HG03354 (cell line): ENCODE measurements around the gene NTM.
"Not testable (repeated sequence)": the region's sequence is repeated elsewhere in the genome, so short reads cannot be mapped to it uniquely, and the experiment has no call there.

Experiments used
- ATAC-seq: cut with Tn5 transposase; IDR thresholded peaks from one replicate; pipeline ENCODE4 v1.9.1; 2021; ENCODE audit warnings: mild to moderate bottlenecking; ENCODE audit not compliant: unreplicated experiment, poor library complexity, severe bottlenecking

The NTM gene

DNA sequence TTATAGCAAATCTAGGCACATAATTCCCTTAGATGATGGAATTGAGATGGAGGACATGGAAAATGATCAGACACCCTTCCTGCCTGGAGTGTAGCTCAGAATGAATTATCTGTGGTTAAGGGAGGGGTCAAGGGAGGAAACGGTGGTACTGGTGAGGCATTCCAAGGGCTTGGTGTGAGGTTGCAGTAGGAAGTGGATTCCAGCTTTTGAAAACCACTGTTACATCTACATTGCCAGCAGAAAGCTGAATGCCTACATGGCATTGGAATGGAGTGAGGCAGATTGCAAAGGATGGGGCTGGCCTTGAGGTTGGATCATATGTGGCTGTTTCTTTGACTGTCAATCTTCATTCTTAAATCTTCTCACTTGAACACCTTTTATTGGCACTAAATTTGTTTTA, 684.4 kb downstream of the NTM start:
- no peak for ATAC-seq

DNA sequence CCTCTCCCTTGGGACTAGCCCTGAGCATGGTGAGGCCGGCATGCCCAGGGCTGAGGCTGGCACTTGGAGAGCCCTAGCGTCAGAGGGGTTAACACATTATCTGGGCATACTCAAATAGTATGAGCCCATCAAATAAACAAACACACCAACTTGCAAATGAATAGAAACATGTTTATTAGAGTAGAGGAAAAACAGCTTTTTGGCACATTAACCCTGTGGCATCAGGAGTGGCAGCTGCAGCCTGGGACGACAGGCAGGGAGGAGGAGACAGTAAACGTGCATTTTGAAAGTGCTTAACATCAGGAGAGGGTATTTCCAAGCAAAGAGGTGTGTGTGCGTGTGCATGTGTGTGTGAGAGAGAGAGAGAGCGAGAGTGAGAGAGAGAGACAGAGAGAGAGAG, 684.9 kb downstream of the NTM start:
- ATAC-seq: no peak

DNA sequence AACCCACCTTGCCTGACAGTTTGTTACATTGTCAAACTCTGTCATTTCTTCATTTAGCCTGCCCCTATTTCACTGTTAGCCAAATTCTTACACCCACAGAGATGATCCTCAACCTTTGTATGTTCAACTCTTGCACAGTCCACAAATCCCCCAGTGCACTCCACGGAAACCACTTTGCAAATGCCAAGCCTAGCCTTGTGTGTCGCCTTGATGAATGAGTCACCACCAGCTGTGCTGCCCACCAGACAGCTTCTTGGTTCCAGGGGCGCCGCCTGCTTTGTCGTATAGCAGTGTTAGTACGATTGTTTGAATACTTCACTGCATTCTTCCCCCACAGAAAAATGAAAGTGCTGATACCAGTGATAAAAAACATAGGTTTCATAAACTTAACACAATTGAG, 686.3 kb downstream of the NTM start:
- ATAC-seq: no peak

DNA sequence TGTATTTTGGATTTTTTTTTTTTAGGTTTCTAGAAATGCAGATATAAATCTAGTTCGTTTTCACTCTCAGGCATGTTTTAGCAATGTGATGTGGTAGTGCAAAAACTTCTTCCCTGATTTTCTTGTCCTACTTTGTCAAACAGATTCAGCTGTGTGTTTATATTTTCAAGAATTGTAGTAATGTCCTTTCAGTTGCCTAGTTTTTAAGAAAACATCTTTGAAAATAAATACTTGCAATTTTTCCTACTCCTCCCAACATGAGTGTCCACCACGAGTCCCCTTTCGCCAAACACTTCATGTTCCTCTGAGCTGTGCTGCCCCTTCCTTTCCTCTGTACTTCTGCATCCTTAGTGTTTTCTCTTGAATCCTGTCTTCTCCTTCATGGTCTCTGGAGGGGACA, 686.9 kb downstream of the NTM start:
- no peak for ATAC-seq

DNA sequence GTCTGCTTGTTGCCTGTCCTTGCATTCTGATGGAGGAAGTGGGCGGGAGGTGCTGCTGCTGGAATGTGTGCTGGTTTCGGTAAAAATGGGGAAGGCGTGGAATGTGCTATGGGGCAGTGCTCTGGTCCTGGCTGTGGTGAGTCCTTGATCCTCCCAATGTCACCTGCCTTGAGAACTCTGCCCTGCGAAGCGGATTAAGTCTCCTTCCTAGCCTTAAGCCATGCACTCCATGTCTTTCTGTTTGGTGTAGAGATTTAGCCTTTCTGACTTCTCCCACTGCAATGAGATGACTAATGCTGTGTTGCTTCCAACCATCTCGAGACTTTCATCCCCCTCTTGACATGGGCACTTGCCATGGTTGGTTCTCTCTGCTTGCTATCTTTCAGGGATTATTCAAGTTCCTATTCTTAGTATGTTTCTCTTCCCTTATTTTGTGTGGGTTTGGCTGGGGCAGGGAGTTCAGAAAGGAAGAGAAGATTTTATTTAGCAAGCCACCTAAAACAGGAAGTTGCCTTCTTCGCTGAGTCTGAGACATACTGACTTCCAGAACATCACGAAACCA, 687.9 kb downstream of the NTM start:
- ATAC-seq: no peak

DNA sequence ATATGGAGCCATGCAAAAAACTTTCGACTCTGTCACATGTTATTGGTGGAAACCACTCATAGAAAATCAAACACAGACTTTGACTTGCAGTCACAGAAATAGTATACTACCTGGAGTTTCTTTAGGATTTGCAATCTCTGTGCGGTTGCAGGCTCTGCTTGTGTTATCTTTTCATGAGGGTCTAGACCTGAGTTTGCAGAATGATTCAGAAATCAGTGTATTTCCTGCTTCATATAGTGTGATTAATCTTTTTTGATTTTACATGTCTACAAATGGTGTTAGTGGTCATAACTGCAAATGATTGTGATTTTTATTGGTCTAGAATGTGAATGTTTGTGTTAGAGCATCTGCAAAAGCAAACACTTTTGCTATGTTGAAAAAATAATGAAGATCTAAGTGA, 690.2 kb downstream of the NTM start:
- ATAC-seq: no peak

DNA sequence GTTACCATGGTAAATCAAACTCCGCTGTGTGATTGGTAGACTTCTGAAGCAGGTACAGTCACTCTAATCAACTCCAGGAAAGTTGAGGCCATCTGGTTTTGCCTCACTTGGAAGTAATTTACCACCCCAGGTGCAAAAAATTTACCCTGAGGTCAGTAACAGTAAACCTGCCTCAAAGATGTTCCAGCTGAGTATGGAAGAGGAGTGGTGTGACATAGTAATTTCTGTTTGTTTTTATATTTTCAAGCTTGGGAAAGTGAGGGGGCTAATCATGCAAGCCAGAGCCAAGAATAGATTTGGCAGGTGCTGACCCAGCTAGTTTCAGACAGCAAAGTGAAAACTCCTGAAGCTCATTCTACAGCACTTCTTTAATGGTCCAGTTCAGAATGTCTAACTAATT, 691.6 kb downstream of the NTM start:
- no peak for ATAC-seq

DNA sequence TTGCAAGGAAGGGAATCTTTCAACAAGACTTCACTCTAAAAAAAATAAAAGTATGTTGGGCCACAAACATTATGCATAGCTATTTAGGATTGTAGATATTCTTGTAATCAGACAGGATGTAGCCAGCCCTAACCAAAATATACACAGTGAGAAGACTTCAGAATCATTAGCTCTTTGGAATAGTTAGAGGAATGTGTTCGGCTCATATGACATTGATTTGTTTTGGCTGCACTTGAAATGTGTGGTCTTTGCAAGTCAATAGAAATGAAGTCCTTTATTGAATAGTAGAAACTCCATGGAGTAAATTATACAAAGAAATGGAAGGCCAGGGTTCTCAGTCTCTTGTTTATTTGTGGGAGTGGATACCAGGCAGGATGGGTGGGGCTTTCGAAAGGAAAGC, 692.1 kb downstream of the NTM start:
- no peak for ATAC-seq

DNA sequence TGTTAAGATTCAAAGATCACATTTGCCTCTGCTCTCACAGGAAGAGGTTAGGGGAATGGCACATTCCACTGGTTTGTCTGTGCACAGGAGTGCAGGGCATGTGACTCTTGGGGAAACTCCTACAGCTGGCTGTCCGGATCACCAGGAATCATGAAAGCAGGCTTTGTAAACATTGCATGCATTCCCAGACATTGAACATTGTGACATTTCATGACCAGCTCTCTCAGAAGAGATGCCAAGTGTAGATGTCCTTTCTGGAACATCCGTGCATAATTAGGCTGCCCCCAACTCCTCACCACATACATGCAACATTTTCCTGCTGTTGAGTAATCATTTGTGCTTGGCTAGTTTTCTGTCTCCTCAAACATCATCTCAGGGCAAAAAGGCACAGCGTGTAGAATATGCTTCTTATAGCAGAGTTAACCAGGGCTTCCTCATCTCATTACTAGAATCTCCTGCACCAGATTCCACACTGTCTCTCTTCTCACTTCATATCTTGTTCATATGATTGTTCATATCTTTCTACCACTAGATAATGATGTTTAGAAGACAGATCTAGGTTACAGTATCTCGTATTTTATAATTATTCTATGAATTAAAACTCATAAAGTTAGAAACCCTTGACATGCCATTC, 694.7 kb downstream of the NTM start:
- no peak for ATAC-seq

DNA sequence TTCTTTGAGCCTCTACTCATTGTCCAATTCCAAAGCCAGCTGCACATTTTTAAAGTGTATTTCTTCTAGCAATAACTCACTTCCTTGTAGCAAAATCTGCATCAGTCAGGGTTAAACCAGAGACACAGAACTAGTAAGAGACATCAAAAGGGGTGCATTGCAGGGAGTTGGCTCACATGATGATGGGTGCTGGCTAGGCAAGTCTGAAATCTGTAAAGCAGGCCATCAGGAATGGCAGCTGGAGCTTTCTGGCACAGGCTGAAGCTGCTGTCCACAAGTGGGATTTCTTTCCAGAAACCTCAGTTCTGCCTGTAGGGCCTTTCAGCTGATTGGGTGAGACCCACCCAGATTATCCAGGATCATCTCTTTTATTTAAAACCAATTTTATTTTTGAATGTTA, 698.1 kb downstream of the NTM start:
- no peak for ATAC-seq

DNA sequence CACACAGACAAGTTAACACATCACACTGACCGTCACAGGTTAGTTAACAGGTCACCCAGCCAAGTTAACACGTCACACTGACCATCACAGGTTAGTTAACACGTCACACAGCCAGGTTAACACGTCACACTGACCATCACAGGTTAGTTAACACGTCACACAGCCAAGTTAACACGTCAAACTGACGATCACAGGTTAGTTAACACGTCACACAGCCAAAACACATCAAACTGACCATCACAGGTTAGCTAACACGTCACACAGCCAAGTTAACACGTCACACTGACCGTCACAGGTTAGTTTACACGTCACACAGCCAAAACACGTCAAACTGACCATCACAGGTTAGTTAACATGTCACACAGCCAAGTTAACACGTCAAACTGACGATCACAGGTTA, 699.2 kb downstream of the NTM start:
- not testable (repeated sequence) for ATAC-seq

DNA sequence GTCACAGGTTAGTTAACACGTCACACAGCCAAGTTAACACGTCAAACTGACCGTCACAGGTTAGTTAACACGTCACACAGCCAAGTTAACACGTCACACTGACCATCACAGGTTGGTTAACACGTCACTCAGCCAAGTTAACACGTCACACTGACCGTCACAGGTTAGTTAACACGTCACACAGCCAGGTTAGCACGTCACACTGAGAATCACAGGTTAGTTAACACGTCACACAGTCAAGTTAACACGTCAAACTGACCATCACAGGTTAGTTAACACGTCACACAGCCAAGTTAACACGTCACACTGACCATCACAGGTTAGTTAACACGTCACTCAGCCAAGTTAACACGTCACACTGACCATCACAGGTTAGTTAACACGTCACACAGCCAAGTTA, 700.5 kb downstream of the NTM start:
- not testable (repeated sequence) for ATAC-seq

DNA sequence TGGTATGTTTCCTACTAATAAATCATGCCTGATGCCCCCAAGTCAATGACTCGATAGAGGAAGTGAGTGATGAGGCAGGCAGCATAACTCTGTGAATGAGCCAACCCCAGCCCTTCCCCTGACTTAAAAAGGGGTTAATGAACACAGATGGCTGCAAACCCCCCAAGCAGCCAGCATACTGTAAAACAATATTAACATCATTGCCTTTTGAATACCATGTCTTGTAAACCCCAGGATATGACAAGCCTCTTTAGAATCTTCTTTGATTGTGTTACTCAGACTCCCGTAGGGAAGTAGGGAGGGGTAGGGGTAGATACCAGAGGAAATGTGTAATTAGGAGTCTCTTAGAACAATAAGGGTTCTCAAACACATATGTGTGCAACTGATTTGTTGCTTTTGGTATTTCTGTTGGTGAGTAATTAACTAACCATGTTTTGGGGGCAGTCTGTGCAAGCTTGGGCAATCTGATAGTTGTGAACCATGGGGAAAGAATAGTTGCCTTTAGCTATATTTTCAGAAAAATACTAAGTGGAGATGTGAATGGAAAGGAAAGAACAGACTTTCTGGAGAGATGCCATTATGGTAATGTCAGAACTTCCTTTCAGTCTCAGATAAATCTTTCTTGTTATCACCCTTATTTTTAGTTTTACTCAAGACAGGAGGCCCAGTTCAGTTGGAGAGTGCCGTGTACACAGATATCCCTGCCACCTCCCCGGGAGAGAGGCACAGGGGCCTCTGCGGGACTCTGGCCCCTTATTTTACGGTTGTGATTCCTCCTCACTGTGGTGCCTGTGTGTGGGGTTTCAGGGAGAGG, 701.8 kb downstream of the NTM start:
- no peak for ATAC-seq

DNA sequence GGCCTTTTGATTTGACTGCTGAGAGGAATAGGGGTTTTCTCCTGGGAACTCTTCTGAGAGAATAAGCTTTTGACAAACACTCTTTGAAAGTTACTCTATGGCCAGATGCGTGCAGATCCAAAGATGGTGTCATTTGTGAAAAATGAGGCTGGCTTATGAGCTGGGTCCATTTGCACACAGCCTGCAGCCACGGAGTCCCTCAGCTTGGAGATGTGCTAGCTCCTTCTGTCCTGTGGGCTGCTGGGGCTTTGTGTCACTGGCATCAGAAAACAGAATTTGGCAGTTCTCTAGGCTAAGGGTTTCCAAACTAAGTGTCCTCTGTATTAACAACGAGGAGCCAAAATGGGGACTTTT, 702.4 kb downstream of the NTM start:
- no peak for ATAC-seq

DNA sequence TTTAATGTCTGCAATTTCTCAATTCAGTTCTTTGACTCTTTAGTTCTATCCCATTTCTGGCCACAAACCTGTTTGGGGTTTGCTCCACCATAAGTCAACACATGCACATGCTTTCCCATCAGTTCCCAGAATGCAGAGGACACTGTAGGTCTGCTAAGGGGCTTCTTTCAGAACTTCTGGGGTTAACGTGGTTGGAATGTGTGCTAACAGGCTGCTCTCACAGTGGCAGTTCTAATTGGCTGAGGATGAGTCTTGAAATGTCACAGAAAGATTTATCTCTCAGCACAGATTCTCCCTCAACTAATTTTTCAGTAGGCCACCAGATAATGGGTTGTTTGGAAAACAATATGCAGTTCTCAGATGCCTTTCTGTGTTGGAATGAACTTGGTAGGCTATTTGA, 703.4 kb downstream of the NTM start:
- no peak for ATAC-seq

DNA sequence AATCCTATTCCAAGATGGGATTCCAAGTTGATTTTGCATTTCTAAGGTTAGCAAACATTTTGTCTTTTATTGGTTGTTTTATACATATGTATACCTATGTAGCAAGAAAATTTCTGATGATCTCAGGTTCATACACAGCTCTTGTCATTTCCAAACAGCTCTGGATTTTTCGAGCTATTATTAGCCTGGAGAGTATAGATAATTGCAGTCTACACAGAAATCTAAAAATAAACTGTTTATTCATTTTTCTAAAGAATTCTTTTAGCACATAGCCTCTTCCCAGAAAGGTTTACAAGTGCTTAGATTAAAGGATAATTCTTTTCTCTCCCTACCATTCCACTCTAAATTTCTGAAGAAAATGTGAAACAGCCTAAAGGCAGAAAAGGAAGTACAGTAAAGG, 705.0 kb downstream of the NTM start:
- ATAC-seq: no peak

DNA sequence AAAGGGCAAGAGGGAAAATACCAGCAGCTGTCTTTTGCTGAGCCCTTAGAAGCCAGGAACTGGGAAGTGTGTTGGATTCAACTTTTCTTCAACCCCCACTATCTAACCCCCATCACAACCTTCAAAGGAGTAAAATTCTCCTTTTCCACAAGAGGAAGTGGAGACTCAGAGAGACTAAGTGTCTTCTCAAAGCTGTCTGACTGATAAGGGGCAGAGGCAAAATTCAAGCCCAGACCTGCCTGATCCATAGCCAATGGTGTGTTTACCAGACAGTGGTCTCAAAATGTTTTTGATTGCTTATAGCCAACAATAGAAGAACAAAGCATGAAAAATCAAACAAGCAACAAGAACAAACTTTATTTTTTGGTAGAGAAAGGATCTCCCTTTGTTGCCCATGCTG, 707.0 kb downstream of the NTM start:
- no peak for ATAC-seq

DNA sequence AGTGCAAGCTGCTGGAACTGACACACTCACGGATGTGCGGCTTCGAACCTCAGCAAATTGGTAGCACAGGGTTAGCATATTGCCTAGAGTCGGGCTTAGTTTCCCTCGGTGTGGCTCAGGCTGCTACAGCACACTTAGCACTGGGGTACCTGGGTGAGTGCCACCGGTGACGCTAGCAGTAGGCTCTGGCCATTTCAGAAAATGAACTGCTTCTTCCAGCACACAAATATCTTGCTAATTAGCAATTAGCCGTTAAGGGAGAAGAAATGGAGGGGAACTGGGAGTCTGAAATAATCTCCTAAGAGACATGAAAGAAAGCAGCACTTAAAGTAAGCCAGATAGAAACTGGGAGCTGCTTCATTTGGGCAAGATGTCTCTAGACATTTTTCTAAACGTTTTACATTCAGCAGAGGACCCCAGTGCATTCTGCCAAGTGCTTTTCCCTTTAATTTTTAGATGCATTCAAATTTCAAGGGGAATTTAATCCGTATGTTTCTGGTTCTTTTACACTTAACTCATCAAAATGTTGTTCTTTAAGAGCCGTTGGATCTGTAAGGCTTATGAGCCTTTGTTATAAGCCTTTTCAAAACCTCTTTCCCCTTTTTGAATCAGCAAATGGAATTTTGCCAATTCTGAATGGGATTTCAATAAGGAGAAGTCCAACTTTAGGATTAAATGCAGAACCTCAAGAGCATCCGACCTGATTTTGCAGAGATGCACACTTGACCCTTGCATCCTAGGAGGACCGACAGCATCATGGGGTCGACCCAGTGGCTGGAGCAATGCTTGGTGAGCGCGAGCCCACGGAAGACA, 708.1 kb downstream of the NTM start:
- no peak for ATAC-seq

DNA sequence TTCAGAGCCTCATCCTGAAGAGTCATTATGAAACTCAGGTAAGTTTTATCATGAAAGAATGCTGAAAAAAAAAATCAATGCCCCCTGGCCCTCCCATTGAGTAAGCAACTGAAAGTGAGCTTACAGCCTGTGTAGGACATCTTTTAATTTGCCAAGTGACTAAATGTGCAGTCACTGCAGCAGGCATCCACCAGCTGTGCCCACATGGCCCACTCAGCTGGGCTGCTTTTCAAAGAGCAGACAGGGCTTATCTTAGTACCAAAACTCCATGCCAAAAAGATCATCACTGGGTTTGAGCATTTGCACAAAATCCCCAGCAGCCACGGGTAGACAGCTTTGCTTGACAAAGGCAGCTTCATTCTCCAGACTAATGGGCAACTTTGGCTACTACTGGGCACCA, 709.7 kb downstream of the NTM start:
- ATAC-seq: no peak

DNA sequence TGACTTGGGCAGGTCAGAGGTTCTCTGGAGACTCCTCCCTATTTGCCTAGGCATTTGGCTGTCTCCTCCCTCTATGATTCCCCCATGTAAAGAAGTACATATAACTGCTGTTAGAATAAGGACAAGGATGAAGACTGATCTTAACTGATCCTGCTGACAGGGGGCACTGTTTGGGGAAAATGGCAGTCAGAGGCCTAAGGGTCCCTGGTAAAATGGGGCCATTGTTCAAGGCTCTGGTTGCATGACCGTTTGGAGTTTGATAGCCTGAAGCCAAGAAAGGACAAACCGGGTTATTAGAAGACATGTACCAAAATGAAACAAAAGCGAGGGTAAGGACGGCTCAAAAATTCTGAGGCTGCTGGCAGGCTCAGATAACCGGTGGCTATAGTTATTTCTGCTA, 712.2 kb downstream of the NTM start:
- ATAC-seq: no peak

DNA sequence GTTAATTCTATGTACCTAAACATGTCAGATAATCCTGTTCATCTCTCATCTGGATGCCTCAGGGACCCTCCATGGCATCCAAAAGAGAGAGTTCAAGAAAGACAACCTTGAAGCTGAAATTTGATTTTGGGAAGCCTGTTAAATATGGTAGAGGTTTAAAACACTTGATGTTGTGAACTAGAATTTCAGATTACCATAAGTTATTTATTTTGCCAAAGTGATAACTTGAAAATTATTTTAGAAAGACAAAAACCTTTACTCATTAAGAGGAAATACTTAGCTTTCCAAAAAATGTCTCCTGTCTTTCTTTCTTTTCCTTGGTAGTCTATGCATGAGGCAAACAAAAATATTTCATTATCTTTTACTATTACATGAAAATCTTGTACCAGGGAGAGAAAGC, 714.0 kb downstream of the NTM start:
- no peak for ATAC-seq
